GM23248 (cell line): ENCODE results near the gene KCNG1.

ENCODE experiments used
- EZH2 ChIP-seq: fragments of 200-600 bp; sonication (generic); IDR thresholded peaks from 2 replicates; pipeline ENCODE4 v1.6.1; 2018; ENCODE audit warnings: antibody characterized with exemption, mild to moderate bottlenecking; ENCODE audit not compliant: insufficient read depth, poor library complexity, severe bottlenecking
- EZH2phosphoT487 ChIP-seq: fragments of 200-600 bp; sonication (generic); IDR thresholded peaks from 2 replicates; pipeline ENCODE4 v1.6.1; 2018; ENCODE audit warnings: antibody characterized with exemption, moderate library complexity, mild to moderate bottlenecking, low read depth; ENCODE audit not compliant: insufficient read depth

DNA sequence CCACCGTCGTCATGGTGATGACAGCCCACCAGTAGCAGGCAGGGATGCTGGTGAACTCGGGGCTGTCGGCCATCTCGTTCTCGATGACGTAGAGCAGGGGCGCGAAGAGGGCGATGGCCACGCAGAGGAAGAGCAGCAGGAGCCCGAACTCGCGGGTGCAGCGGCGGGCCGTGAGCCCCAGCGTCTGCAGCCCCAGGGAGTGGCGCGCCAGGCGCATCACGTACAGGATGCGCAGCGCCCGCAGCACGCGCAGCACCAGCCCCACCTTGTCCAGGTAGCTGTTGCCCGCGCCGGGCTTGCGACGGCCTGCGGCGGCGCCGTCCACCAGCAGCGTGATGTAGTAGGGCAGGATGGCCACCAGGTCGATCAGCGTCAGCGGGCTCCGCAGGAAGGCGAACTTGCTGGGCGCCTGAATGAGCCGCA lies 18.6 kb downstream of the KCNG1 start:
- TF ChIP-seq EZH2phosphoT487 = no peak
- no peak for TF ChIP-seq EZH2
